ENCODE results near the gene ABCC4. TPM values are rescaled to one million over a fixed set of nuclear protein-coding genes. Genes with fewer than 3 reads are reported as not detected.
A peak's percentile ranks its signal among the peaks of the same experiment; 100 is the strongest.

The ABCC4 gene
- polyA plus RNA-seq, 4 donors: 19.8 to 21.7 (median 20.6) TPM

GRCh38 chr13:95235974-95236373, 65.3 kb downstream of the ABCC4 start:
- no peak for DNase-seq (ENCODE audit: low read depth in 4 of 4, low spot score in 2 of 4)

DNA sequence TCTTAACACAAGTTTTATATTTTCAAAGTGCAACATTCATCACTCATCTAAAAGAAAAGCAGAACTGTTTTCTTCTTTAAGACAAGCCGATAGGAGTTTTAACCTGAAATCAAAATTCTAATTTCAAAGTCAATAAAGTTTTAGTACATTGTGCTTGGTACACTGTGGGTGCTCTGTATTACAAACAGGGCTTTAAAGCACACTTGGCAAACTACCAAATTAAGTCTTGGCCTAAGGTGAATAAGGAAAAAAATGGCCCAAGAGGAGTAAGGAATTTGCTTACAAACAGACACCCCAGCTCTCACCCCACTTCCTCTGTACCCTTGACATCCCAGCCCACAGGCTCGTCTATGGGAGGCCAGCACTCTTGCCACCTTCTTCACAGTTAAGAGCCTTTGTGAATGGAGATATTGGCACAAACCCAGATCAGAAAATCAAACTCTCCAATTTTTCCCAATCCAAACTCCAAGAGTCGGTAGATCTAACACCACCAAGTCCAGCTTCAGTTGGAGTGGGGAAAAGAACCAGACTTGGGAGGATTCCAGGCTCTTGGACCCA, 66.0 kb downstream of the ABCC4 start:
- DNase-seq (ENCODE audit: low read depth in 4 of 4, low spot score in 2 of 4): no peak

DNA sequence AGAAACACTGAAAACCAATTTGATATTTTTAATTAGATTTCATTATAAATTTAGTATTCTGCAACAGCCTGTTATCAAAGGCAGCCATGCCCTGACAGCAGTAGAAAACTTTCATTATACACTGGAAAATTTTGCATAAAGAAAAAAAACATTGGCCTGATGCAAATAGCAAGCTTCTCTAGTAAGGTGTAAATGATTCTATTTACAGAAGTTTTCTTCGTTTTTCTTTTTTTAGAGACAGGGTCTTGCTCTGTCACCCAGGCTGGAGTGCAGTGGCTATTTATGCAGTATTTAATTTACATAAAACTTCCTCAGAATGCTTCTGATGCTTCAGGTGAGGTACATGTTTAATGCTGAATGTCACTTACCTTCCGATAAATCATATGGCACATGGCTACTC, 67.0 kb downstream of the ABCC4 start:
- no peak for DNase-seq (ENCODE audit: low read depth in 4 of 4, low spot score in 2 of 4)

DNA sequence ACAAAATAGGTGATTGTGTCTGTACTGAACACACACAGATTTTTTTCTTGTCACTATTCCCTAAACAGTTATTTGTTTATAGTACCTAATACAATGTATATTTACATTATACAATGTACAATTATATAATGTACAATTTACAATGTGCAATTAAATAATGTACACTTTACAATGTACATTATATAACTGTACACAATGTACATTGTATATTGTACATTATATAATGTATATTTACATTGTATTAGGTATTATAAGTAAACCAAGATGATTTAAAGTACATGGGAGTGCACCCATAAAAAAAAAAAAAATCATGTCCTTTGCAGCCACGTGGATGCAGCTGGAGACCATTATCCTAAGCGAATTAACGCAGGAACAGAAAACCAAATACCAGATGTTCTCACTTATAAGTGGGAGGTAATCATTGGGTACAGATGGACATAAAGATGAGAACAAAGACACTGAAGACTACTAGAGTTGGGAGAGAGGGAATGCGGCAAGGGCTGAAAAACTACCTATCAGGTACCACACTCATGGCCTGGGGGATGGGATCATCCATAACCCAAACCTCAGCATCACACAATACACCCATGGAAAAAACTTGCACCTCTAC, 68.1 kb downstream of the ABCC4 start:
- DNase-seq (ENCODE audit: low read depth in 4 of 4, low spot score in 2 of 4): no peak

- no peak for DNase-seq (ENCODE audit: low read depth in 4 of 4, low spot score in 2 of 4)
Observed at GRCh38 chr13:95231393-95231792, 69.9 kb downstream of the ABCC4 start.

DNA sequence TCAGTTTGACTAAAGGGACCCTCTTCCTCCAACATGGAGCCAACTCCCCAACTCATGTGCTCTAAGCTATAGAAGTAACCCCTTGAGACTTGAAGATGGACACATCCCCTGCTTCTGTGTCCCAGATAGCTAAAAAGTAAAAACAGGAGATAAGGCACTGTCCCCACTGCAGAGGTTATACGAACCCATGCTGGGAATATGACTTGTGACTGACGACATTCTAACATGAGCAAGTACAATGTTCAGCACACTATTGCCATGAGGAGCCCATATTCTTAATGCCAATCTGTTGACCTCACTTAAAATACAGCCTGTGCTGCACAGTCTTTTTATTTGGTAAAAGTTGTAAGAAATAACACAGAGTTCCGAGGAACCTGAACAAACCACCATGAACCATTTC, 71.4 kb downstream of the ABCC4 start:
- no peak for DNase-seq (ENCODE audit: low read depth in 4 of 4, low spot score in 2 of 4)

DNA sequence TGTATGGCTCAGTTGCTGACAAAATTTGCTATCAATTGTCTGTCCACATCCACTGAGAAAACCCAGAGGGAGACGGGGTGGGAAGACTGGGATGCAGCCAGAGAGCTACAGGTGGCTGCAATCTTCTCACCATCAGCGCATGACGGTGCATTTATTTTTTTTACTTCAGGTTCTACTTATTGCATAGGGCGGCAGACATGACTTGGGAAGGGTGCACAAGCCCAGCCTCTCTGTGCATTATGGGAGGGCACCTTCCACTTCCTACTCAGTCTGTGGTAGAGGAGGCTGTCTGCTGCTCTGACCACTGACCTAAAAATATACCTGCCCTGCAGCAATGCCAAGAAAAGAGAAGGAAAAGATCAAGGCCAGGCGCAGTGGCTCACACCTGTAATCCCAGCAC, 73.1 kb downstream of the ABCC4 start:
- no peak for DNase-seq (ENCODE audit: low read depth in 4 of 4, low spot score in 2 of 4)

- DNase-seq (ENCODE audit: low read depth in 4 of 4, low spot score in 2 of 4): peak in 3 of 4 donors; percentile 21 to 48 (median 38)
Observed at GRCh38 chr13:95226932-95227695, 74.1 kb downstream of the ABCC4 start.

- DNase-seq (ENCODE audit: low read depth in 4 of 4, low spot score in 2 of 4): no peak
Observed at GRCh38 chr13:95226476-95226875, 74.8 kb downstream of the ABCC4 start.

GRCh38 chr13:95226050-95226449, 75.2 kb downstream of the ABCC4 start:
- DNase-seq (ENCODE audit: low read depth in 4 of 4, low spot score in 2 of 4): no peak

DNA sequence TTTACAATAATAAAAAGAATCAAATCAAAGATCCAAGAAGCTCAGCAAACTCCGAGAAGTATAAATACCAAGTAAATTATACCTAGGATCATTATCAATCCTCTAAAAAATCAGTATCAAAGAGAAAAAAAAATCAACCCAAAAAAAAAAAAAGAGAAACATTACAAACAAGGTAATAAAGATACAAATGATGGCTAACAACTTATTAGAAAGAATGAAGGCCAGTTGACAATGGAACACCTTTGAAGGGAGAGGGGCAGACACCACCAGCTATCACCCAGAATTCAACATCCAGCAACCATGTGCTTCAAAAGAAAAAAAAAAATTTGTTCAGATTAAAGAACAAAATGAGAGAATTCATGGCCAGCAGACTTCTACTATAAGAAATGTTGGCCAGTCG, 77.2 kb downstream of the ABCC4 start:
- DNase-seq (ENCODE audit: low read depth in 4 of 4, low spot score in 2 of 4): no peak

- DNase-seq (ENCODE audit: low read depth in 4 of 4, low spot score in 2 of 4): no peak
Observed at GRCh38 chr13:95222733-95223018, 78.6 kb downstream of the ABCC4 start.

DNA sequence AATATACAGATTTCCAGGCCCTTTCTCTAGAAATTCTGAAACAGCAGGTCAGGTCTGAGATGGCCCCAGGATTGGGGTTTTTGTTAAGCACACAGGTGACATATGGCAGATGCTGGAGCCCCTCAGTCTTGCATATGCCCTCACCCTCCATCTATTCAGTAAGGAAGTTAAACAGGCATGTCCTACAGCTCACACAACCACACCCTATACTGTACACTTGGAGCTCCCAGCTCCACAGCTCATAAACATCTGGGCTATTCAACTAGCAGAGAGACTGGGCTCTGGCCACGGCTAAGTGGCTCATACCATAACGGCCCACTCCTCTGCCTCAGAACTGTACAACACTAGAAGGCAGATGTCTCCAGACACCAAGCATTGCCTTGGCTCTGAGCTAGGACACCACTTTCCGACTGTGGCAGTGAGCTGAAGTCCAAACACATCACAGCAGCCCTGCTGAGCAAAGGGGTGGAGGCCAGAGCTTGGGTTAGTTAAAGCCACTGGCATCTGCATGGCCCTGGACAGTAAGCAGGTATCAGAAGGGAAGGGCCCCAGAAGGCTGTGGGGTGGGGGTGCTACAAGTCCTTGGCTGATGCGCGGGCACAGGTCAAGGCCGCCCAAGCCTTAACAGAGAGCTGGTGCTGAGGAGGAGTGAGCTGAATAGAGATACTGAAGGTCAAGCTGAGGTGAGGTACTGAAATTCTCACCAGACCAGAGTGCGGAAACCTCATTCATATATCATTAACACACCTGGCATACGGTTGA, 79.1 kb downstream of the ABCC4 start:
- DNase-seq (ENCODE audit: low read depth in 4 of 4, low spot score in 2 of 4): no peak

GRCh38 chr13:95220611-95221010, 80.6 kb downstream of the ABCC4 start:
- no peak for DNase-seq (ENCODE audit: low read depth in 4 of 4, low spot score in 2 of 4)

DNA sequence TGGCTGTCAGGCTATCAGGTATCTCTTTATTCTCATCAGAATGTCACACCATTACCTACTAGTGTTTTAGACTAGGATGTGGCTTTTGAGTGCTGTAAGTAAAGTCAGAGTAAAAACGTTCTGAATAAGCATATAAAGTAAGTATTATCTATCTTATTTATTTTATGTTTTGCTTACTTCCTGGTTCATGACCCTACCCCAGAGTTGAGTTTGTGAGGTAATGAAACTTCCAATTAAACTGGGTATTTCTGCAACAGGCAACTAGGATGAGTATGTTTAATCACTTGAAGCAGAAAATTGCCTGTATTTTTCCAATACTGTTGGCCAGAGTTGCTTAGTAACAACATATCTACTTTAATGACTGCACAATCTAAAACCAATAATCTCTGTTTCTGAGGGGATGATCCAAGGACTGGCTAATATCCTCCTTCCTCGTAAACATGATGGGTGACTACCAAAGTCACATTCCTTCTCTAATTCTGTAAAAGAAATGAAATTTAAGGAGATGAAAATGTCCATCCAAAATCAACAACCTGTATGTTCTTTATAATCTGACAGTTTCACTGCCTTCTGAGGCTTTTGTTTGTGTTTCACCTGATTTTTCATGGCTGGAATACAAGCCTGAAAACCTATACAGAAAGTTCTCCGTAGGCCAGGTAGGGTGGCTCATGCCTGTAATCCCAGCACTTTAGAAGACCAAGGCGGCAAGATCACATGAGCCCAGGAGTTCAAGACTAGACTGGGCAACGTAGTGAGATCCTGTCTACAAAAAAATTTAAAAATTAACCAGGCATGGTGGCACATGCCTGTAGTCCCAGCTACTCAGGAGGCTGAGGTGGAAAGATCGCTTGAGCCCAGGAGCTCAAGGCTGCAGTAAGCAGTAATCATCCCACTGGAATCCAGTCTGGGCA, 83.1 kb downstream of the ABCC4 start:
- DNase-seq (ENCODE audit: low read depth in 4 of 4, low spot score in 2 of 4): no peak

DNA sequence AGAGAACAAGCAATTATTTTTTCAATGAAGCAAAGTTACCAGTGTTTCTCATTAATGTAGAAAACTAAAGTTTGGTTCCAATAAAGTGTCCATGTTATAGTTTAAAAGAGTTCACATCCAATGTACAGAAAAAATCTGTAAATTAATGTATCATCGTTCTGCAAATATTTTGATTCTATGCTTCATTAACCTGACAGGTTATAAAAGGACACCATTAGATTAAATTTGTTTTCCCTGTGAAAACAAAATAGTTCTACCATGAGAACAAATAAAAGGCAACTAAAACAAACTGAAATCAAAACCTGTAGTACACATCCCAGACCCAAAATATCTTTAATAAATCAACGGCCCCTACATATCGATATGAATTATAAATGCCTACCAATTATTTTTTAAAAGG, 85.1 kb downstream of the ABCC4 start:
- DNase-seq (ENCODE audit: low read depth in 4 of 4, low spot score in 2 of 4): no peak

- DNase-seq (ENCODE audit: low read depth in 4 of 4, low spot score in 2 of 4): no peak
Observed at GRCh38 chr13:95212983-95213850, 88.0 kb downstream of the ABCC4 start.

DNA sequence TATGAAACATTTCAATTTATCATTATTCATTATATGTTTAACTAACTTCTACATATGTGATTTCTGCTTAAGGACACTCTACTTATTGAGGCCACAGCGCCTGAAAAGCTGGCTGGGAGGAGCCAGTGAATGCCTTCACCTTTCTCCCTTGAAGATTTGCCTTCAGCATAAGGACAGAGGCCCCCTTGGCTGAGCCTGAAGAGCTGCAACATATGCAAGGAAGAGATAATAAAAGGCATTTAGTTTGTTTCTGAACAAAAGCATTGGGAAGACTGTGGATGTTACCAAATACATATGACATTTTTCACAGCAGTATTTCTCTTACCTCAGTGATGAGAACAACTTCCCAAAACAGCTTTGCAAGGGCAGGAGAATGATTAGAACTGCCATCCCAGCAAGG, 92.1 kb downstream of the ABCC4 start:
- DNase-seq (ENCODE audit: low read depth in 4 of 4, low spot score in 2 of 4): no peak

DNA sequence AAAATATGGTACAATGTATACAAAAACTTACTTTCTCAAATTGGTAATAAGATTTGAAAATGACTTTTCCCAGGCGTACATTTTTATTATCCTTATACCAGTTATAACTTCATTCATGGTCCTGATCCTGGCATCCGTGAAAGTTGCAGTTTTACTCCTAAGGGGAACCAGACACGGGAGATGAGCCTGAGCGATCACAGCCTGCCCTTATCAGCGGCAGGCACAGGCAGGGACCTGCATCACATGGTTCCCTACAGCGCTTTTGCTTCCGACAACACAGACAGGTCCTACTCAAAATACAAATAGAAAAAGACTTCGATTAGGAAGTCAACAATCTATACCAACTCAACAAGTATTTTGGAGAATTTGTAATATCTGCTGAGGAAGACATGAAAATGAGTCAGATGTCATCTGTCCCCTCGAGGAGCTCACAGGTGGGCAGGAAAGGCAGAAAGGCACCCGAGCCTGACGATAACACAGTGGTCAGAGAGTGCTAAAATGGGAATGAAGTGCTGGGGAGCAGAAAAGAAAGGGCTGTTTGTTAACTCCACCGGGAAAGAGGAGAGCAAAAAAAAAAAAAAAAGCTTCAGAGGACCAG, 93.4 kb downstream of the ABCC4 start:
- DNase-seq (ENCODE audit: low read depth in 4 of 4, low spot score in 2 of 4): no peak
